Lung (tissue), 12 donors: Measurements from ENCODE around the gene LTB4R. TPM values are rescaled to one million over a fixed set of nuclear protein-coding genes. Genes with fewer than 3 reads are reported as not detected.
A peak's percentile ranks its signal among the peaks of the same experiment; 100 is the strongest.

ENCODE experiments used
- ATAC-seq: fragments of 200-7000 bp; cut with Tn5 transposase; one replicate; pipeline ENCODE4 v1.9.1; 2020; ENCODE audit warnings: moderate number of reproducible peaks; ENCODE audit not compliant: insufficient read depth, low FRiP score
- DNase-seq, 3 donors: peaks; one replicate each; pipeline ENCODE4 v3.0.0-alpha.2; 2013 to 2017
- H3K27ac ChIP-seq, 2 donors: one replicate each; pipeline ENCODE4 v1.5.1; 2013; ENCODE audit warnings: mild to moderate bottlenecking in 2 of 2, moderate library complexity in 2 of 2, control low read depth in 1 of 2, inconsistent platforms in 1 of 2, low read depth in 1 of 2, low read length in 1 of 2
- H3K27me3 ChIP-seq, 3 donors: one replicate each; pipeline ENCODE4 v1.5.1; 2013; ENCODE audit warnings: low read length in 2 of 3; ENCODE audit not compliant: control insufficient read depth in 3 of 3, insufficient read depth in 3 of 3
- H3K36me3 ChIP-seq, 4 donors: one replicate each; pipeline ENCODE4 v1.5.1; 2013; ENCODE audit warnings: low read length in 4 of 4, mild to moderate bottlenecking in 1 of 4, moderate library complexity in 1 of 4; ENCODE audit not compliant: control insufficient read depth in 4 of 4, insufficient read depth in 4 of 4
- H3K4me1 ChIP-seq, 5 donors: one replicate each; pipeline ENCODE4 v1.5.1; 2013; ENCODE audit warnings: low read length in 5 of 5, mild to moderate bottlenecking in 2 of 5, moderate library complexity in 1 of 5; ENCODE audit not compliant: control insufficient read depth in 5 of 5, insufficient read depth in 5 of 5
- H3K4me3 ChIP-seq: one replicate; pipeline ENCODE4 v1.5.1; 2013; ENCODE audit warnings: mild to moderate bottlenecking, control low read depth, moderate library complexity
- H3K9ac ChIP-seq, 2 donors: one replicate each; pipeline ENCODE4 v1.5.1; 2013; ENCODE audit warnings: low read length in 2 of 2, control low read depth in 1 of 2; ENCODE audit not compliant: insufficient read depth in 1 of 2
- H3K9me3 ChIP-seq, 4 donors: one replicate each; pipeline ENCODE4 v1.5.1; 2013; ENCODE audit warnings: low read length in 3 of 4, mild to moderate bottlenecking in 1 of 4, moderate library complexity in 1 of 4; ENCODE audit not compliant: control insufficient read depth in 4 of 4, insufficient read depth in 3 of 4
- WGBS, 2 donors: extraction: QIAGEN DNeasy Blood & Tissue Kit; methylation state at CpG; one replicate each; pipeline ENCODE4 v1.1.7; 2013; 5-methylcytosine and 5-hydroxymethylcytosine counted together
- polyA plus RNA-seq, 2 donors: library from polyadenylated mRNA; stranded (reverse); fragments of 200-250 nt; gene quantifications; one replicate each; pipeline ENCODE4 v1.2.1, GENCODE V29; 2013
- total RNA-seq, 2 donors: library from RNA; depleted of rRNA in 1 of 2; stranded (reverse); fragments of >200 nt in 1 of 2; gene quantifications; one replicate each; pipeline ENCODE4 v1.2.1, GENCODE V29; 2014 to 2021
- TF ChIP-seq, protein P1 (sequence below): IDR thresholded peaks from 2 replicates; pipeline ENCODE4 v1.5.1; 2012; ENCODE audit warnings: mild to moderate bottlenecking; ENCODE audit errors: control extremely low read depth, extremely low read depth
- donor health status: control.
- donor health status: control.
- donor health status: Bipolar disorder and iron deficiency.
- donor health status: healthy.
- donor health status: DM: yes; HTN: yes; CAD: no.

LTB4R gene
- total and polyA plus RNA-seq, 4 donors: 4.4 to 47.0 (median 11.0) TPM

DNA sequence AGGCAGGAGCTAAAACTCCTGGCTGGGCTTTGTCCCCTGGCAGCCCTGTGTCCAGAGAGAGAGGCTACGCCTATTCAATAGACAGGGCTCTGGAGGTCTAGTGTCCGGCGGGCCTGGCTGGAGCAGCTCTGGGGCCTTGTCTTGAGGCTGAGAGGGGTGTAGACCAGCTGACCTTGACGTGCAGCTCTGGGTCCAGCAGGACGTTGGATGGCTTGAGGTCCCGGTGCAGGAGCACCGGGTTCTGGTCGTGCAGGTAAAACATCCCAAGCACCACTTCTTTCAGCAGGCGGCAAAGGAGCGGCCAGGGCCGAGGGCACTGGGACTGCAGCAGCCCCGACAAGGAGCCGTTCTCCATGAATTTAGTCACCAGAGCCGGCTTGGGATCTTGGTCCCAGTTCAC is 27.5 kb downstream of the LTB4R start:
- 76 to 80% methylated on average over 14 of the region's 14 CpGs for WGBS, 2 donors
- peak overlapping the region in 1 of 2 donors; percentile 80 for H3K27ac ChIP-seq
- TF ChIP-seq, protein P1, sequence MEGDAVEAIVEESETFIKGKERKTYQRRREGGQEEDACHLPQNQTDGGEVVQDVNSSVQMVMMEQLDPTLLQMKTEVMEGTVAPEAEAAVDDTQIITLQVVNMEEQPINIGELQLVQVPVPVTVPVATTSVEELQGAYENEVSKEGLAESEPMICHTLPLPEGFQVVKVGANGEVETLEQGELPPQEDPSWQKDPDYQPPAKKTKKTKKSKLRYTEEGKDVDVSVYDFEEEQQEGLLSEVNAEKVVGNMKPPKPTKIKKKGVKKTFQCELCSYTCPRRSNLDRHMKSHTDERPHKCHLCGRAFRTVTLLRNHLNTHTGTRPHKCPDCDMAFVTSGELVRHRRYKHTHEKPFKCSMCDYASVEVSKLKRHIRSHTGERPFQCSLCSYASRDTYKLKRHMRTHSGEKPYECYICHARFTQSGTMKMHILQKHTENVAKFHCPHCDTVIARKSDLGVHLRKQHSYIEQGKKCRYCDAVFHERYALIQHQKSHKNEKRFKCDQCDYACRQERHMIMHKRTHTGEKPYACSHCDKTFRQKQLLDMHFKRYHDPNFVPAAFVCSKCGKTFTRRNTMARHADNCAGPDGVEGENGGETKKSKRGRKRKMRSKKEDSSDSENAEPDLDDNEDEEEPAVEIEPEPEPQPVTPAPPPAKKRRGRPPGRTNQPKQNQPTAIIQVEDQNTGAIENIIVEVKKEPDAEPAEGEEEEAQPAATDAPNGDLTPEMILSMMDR: no peak
- H3K27me3 ChIP-seq: peaks cover 0 to 69% (median 52%) of the 10 kb centered on the region in 3 donors
- peaks cover 0 to 22% (median 15%) of the 10 kb centered on the region in 5 donors for H3K4me1 ChIP-seq
- H3K36me3 ChIP-seq: peaks cover 0 to 5% (median 0%) of the 10 kb centered on the region in 4 donors
- no peak overlapping the region for H3K4me3 ChIP-seq
- no peaks in the 10 kb centered on the region for H3K9me3 ChIP-seq
- DNase-seq (no peak), ATAC-seq (no peak)
- peak overlapping the region in 1 of 2 donors; percentile 5 for H3K9ac ChIP-seq

DNA sequence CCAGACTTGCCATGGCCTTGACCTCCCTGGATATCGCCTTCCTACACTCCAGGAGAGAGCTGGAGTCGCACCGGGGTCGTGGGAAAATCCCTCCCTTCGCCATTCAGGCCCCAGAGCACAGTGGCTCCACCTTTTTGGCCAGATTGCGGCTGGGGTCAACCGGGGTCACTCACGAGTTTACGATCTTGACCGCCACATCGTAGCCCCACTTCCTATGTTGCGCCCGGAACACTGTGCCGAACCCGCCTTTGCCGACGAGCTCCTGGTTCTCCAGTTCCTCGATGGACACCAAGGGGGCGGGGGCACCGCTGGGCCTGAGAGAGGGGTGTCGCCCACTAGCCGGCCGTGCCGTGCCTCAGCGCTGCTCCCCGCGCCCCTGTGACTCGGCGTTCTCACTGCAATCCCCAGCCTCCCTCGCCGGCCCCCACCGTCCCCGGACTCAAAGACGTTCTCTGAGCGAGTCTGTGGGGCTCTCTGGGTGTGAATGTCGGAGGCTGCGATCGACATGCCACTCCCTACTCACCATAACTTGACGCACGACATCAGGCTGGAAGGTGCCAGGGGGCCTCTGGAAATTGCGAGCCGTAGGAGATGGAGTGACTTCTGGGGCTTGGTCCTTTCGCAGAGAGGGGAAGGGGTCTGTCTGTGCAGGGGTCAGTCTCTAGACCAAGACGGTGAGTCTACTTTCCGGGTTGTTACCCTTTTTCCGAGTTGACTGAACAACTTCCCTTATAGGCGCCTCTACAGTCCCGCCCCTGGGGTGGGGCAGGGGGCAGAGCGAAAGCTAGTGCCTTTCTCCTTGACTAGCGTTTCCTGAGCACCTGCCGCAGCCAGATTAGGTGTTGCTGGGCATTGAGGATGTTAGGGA is 28.2 kb downstream of the LTB4R start, which contains the start of gene RIPK3:
RIPK3 (minus strand) TSS at position 708 of the 868 bp plus-strand sequence; CDS start at position 543, 165 bp downstream.
- H3K9ac ChIP-seq: peak within 1 kb of the TSS; percentile 5 to 44
- peaks cover 0 to 5% (median 0%) of the 10 kb centered on the region in 4 donors for H3K36me3 ChIP-seq
- peak within 1 kb of the TSS; percentile 44 for H3K4me3 ChIP-seq
- H3K27ac ChIP-seq: peak within 1 kb of the TSS in 1 of 2 donors; percentile 80
- peaks cover 0 to 65% (median 48%) of the 10 kb centered on the region in 3 donors for H3K27me3 ChIP-seq
- ATAC-seq (peak; percentile 66), DNase-seq (peak in 2 of 3 donors; percentile 18 to 38)
- WGBS, 2 donors: 6% methylated on average over 51 of the region's 51 CpGs
- H3K4me1 ChIP-seq: peaks cover 0 to 22% (median 11%) of the 10 kb centered on the region in 5 donors
- TF ChIP-seq, protein P1: no peak
- H3K9me3 ChIP-seq: no peaks in the 10 kb centered on the region

DNA sequence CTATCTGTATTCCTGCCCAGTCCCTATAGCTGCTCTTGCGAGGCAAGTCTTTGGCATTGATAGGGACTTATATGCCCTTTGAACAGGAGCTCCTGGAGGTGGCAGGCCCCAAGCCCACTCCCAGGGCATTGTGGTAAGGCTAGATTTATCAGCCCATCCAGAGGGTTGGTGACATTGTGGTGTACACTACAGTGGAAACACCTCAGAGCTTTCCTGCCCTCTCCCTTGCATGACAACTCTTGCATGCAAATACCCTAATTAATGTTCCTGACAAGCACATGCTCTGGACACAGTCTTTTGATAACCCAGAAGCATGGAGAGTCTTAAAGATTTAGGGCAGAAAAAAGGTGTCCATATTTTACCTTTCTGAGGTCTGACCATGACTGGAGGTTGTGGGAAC is 29.3 kb downstream of the LTB4R start:
- Histone ChIP-seq H3K9me3 (no peaks in the 10 kb centered on the region), H3K4me3 (no peak overlapping the region), H3K4me1 (peaks cover 0 to 17% (median 7%) of the 10 kb centered on the region in 5 donors), H3K36me3 (peaks cover 0 to 5% (median 0%) of the 10 kb centered on the region in 4 donors), H3K27ac (no peak overlapping the region), H3K9ac (no peak overlapping the region), H3K27me3 (peaks cover 0 to 54% (median 44%) of the 10 kb centered on the region in 3 donors)
- DNase-seq (no peak), ATAC-seq (no peak)
- TF ChIP-seq, protein P1: no peak
- 98 to 100% methylated on average over 1 of the region's 1 CpG for WGBS, 2 donors
